Measurements from ENCODE around the gene HOXD12.
A peak's percentile ranks its signal among the peaks of the same experiment; 100 is the strongest.

HOXD12 gene

GRCh38 chr2:176093898-176094249 lies 5.7 kb upstream of the HOXD12 start:
- no peak for DNase-seq

DNA sequence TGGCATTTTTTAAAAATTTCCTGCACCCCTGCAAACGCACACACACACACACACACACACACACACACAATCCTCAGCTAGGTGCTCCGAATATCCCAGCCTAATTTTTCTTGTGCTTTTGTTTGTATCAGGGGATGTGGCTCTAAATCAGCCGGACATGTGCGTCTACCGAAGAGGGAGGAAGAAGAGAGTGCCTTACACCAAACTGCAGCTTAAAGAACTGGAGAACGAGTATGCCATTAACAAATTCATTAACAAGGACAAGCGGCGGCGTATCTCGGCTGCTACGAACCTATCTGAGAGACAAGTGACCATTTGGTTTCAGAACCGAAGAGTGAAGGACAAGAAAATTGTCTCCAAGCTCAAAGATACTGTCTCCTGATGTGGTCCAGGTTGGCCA lies 5.2 kb upstream of the HOXD12 start:
- no peak for DNase-seq

DNA sequence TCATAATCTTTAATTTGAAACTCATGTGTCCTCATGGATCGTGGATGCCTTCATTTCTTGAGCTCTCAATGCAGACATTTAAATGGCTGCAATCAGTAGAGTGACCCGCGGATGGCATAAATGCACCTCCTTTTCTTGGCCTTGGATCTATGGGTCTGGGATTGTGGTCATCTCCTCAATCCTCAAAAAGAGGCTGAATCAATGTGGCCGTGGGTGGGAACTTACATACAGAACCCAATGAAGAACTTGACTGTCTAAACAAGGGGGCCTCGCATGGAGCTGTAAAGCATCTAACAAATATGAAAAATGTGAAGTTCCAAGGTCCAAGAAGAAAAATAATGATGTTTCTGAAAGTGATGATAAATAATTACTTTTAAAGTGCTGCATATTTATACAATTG lies 4.2 kb upstream of the HOXD12 start:
- no peak for DNase-seq

DNA sequence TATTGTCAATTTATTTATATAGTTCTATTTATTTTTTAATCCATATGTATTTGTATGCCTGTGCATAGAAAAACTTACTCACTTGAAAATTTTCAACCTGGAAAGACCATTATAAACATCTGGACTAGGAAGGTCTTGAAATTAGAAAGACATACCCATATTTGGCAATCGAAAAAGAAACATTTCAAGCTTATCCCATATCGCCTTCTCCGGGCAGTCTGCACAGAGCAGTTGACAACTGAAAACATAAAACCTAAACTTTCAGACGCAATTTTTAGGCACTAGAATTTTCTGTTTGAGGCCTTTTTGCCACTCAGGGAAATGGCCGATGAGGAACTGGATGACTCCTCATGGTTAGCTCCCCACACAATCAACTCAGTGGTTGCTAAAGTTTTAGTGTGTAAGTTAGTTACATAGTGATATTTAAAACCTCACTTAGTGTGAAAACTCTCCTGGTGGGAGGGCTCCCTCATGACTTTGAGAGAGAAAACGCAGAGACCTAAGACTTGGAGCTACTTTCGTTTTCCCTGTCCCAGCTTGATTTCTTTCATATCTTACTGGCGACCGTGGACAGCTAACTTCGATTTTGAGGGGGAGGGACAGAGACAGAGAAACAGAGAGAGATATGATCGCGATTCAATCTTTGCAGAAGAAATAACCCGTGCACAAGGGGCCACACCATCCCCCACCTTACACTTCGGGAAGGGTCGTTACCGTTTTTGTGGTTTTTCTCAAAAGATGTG lies 3.2 kb upstream of the HOXD12 start:
- no peak for DNase-seq

DNA sequence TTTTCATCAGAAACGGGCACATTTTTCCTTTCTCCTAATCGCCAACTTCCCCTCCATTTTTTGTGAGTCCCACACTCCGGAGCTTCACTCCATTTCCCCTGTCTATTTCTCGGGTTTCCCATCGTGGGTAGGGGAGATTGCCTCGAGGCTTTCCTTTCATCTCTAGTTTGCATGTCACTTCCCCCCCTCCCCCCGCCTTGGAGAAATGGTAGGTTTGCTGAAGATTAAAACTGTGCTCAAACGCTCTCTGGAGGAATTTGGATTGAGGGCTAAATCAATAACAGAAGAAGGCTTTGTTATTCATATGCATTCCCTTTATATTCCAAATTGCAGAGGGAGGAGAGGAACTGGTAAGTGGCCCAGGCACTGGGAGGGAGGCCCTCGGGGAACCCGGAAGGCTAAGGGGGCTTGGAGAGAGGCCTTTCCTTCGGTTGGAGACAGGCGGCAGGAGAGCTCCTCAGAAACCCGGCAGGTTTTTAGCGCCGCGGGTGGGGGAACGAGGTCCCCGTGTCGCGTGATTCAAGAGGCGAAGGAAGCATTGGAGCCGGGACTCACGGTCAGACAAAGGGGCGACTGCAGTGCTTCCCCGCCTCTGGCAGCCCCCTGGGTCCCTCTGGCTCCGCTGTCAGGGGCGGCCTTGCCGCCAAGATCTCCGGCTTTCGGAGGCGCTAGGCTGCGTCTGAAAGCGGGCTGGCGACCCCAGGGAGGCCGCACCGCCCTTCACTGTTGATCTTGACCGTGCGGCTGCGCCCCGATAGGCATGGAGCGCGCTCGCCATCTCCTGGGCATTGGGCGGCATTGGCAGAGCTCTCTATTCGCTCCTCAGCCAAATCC lies 2.4 kb upstream of the HOXD12 start:
- DNase-seq = peak; percentile 44

GRCh38 chr2:176097820-176098365 lies 1.7 kb upstream of the HOXD12 start:
- no peak for DNase-seq

- DNase-seq = no peak
Observed at GRCh38 chr2:176098366-176099158, 1.0 kb upstream of the HOXD12 start.

DNA sequence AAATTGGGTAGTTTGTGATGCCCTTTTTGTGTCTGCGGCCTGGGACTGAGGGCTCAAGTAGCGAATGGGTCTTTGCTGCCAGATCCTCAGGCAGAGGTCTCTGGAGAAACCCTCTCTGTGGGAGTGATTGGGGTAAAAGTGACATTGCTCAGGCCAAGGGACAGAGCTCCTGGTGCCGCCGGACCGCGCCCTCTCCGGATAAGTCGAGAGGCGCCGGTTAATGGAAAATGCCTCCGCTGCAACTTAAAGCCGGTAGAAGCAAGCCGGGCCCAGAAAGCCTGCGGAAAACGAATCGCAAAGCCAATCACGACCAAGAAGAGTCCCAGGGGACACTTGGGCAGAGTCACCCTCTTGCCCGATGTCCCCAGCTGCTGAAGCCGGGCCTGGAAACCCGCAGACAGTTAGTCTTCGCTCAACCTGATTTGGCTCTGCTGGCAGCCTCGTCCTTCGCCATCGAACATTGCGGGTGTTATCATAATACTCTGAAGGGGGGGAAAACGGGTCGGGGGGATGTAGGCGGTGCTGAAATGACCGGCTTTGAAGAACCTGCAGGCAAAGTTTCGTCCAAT lies 352 bp upstream of the HOXD12 start:
- no peak for DNase-seq

GRCh38 chr2:176100547-176101140 lies 1.0 kb downstream of the HOXD12 start:
- no peak for DNase-seq

- DNase-seq = no peak
Observed at GRCh38 chr2:176101216-176101830, 1.7 kb downstream of the HOXD12 start.

DNA sequence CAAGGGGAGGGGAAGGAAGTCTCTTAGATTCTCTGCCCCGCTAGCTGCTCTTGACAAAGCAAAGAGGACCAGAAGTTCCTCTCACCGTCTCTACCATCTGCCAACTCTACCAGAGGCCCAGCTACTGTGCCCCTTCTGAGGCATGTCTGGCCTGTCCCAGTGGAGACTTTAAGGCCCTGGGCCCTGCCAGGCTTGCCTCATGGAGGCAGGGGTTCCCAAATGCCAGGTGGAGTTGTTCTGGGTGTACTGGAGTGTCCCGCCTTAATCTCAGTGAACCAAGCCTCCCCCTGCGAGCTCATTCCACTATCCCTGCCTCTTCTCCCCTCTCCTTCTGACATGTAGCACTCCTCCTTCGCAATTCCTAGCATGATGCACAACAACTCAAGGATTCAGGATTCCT lies 2.2 kb downstream of the HOXD12 start:
- no peak for DNase-seq

- DNase-seq = no peak
Observed at GRCh38 chr2:176102309-176102866, 2.8 kb downstream of the HOXD12 start.

GRCh38 chr2:176103194-176103593 lies 3.6 kb downstream of the HOXD12 start:
- no peak for DNase-seq

DNA sequence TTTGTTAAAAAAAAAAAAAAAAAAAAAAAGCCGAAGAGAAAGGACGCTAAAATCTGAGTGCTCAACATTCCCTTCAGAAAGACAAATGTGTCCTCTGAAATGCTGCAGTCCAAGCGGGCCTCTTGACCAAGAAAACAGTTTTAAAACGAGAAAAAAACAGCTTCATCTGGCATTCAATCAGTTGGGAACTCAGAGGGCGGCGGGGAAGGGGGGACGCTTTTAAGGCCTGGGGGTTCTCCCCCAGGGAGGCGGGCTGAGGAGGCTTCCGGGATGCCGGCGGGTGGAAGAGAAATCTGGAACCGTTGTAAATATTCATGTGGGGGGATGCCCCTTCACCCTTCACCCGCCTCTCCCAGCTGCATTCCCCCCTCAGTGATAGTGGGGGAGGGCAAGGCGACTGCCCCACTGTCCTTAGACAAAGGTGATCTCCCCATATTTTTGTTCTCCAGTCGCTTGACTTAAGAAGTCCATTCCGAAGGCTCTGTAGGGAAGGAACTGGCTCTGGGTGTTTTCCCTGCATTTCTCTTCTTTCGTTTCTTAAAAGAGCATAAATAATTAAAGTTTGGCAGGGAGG lies 4.2 kb downstream of the HOXD12 start:
- DNase-seq = no peak

GRCh38 chr2:176104316-176105077 lies 4.9 kb downstream of the HOXD12 start:
- no peak for DNase-seq

- no peak for DNase-seq
Observed at GRCh38 chr2:176105078-176105729, 5.6 kb downstream of the HOXD12 start.

- no peak for DNase-seq
Observed at GRCh38 chr2:176105730-176106580, 6.4 kb downstream of the HOXD12 start.

GRCh38 chr2:176106581-176107539 lies 7.3 kb downstream of the HOXD12 start, which contains the start of gene HOXD11:
Gene HOXD11 (plus strand): TSS chr2:176107280. CDS start chr2:176107356, 76 bp downstream.
- no peak for DNase-seq
